HepG2 (cell line): ENCODE data around the gene CTU2. TPM values are rescaled to one million over a fixed set of nuclear protein-coding genes. Genes with fewer than 3 reads are reported as not detected.

ENCODE experiments used
- ADNP ChIP-seq: sonication (generic); formaldehyde crosslinking; IDR thresholded peaks from 2 replicates; pipeline ENCODE4 v1.4.0; 2020; ENCODE audit warnings: missing genetic modification reagents
- AKAP8 ChIP-seq: sonication (generic); formaldehyde crosslinking; IDR thresholded peaks from 2 replicates; pipeline ENCODE4 v1.5.1; 2020; ENCODE audit warnings: mild to moderate bottlenecking, missing genetic modification reagents
- ARID5B ChIP-seq: IDR thresholded peaks from 2 replicates; pipeline ENCODE4 v1.4.0; 2020; ENCODE audit warnings: mild to moderate bottlenecking, missing genetic modification reagents
- ATAD3A ChIP-seq: sonication (generic); formaldehyde crosslinking; IDR thresholded peaks from 2 replicates; pipeline ENCODE4 v1.4.0; 2020; ENCODE audit warnings: missing genetic modification reagents
- CCAR2 ChIP-seq: fragments of 200-400 bp; formaldehyde crosslinking; optimal IDR thresholded peaks from 2 replicates; pipeline ENCODE3; 2018; ENCODE audit warnings: low read depth, mild to moderate bottlenecking, low read length, moderate library complexity
- EED ChIP-seq: sonication (generic); formaldehyde crosslinking; IDR thresholded peaks from 2 replicates; pipeline ENCODE4 v1.5.0; 2020; ENCODE audit warnings: mild to moderate bottlenecking, missing genetic modification reagents
- ELF3 ChIP-seq: IDR thresholded peaks from 2 replicates; pipeline ENCODE4 v1.6.1; 2016; ENCODE audit warnings: missing genetic modification reagents, missing compliant biosample characterization
- FOXA3 ChIP-seq: IDR thresholded peaks from 2 replicates; pipeline ENCODE4 v1.6.1; 2016; ENCODE audit warnings: missing genetic modification reagents, missing compliant biosample characterization
- GABPB1 ChIP-seq: IDR thresholded peaks from 2 replicates; pipeline ENCODE4 v1.6.1; 2016; ENCODE audit warnings: mild to moderate bottlenecking, missing genetic modification reagents, moderate library complexity, missing compliant biosample characterization
- HNRNPL ChIP-seq: fragments of 200-400 bp; formaldehyde crosslinking; IDR thresholded peaks from 2 replicates; pipeline ENCODE4 v1.6.1; 2017; ENCODE audit warnings: mild to moderate bottlenecking, low read depth, low read length
- HNRNPLL ChIP-seq: fragments of 200-400 bp; formaldehyde crosslinking; IDR thresholded peaks from 2 replicates; pipeline ENCODE4 v1.6.1; 2017; ENCODE audit warnings: mild to moderate bottlenecking, low read depth, low read length; ENCODE audit not compliant: poor library complexity, severe bottlenecking
- JUNB ChIP-seq: sonication (generic); formaldehyde crosslinking; IDR thresholded peaks from 2 replicates; pipeline ENCODE4 v1.8.0; 2022; ENCODE audit warnings: missing genetic modification reagents, mild to moderate bottlenecking, borderline replicate concordance
- KAT8 ChIP-seq: IDR thresholded peaks from 2 replicates; pipeline ENCODE4 v1.6.1; 2016; ENCODE audit warnings: missing genetic modification reagents, missing compliant biosample characterization
- KLF16 ChIP-seq, 2 experiments: sonication (generic) in 1 of 2; formaldehyde crosslinking in 1 of 2; IDR thresholded peaks; 2 replicates each; pipeline versions ENCODE4 v1.6.1 to v1.8.0; 2016 to 2023; ENCODE audit warnings: missing genetic modification reagents in 2 of 2, missing compliant biosample characterization in 1 of 2
- MXD1 ChIP-seq: sonication (generic); formaldehyde crosslinking; IDR thresholded peaks from 2 replicates; pipeline ENCODE4 v1.4.0; 2020; ENCODE audit warnings: mild to moderate bottlenecking, missing genetic modification reagents
- RFX3 ChIP-seq: IDR thresholded peaks from 2 replicates; pipeline ENCODE4 v1.6.1; 2016; ENCODE audit warnings: missing biosample characterization, missing genetic modification reagents
- SMARCC2 ChIP-seq: fragments of 450-650 bp; IDR thresholded peaks from 2 replicates; pipeline ENCODE4 v1.6.1; 2017; ENCODE audit warnings: antibody characterized with exemption, mild to moderate bottlenecking
- SRF ChIP-seq: IDR thresholded peaks from 2 replicates; pipeline ENCODE4 v1.6.1; 2011; ENCODE audit warnings: mild to moderate bottlenecking, low read depth, low read length, moderate library complexity
- TRIM24 ChIP-seq: sonication (generic); formaldehyde crosslinking; IDR thresholded peaks from 2 replicates; pipeline ENCODE4 v1.8.0; 2022; ENCODE audit warnings: mild to moderate bottlenecking, missing genetic modification reagents
- ZMAT3 ChIP-seq: sonication (generic); formaldehyde crosslinking; conservative IDR thresholded peaks from 2 replicates; pipeline ENCODE4 v1.7.0; 2021; ENCODE audit warnings: missing genetic modification reagents
- ZNF138 ChIP-seq: sonication (generic); formaldehyde crosslinking; IDR thresholded peaks from 2 replicates; pipeline ENCODE4 v1.5.0; 2020; ENCODE audit warnings: mild to moderate bottlenecking, low read depth, missing genetic modification reagents
- ZNF674 ChIP-seq: sonication (generic); formaldehyde crosslinking; IDR thresholded peaks from 2 replicates; pipeline ENCODE4 v1.5.0; 2020; ENCODE audit warnings: low read depth, mild to moderate bottlenecking, missing genetic modification reagents
- ZNF737 ChIP-seq: sonication (generic); formaldehyde crosslinking; IDR thresholded peaks from 2 replicates; pipeline ENCODE4 v1.5.0; 2020; ENCODE audit warnings: missing genetic modification reagents, mild to moderate bottlenecking, borderline replicate concordance
- polyA plus RNA-seq, 8 experiments: library from polyadenylated mRNA; depleted of rRNA in 3 of 8; stranded (reverse) in 7 of 8; unstranded in 1 of 8; fragments of >200 nt; fragmentation: Illumina TruSeq in 4 of 8; extraction: Trizol in 4 of 8; gene quantifications; 2 replicates each; pipeline versions ENCODE4 v1.2.1 to v1.2.3, GENCODE V29; 2011 to 2016; ENCODE audit warnings: low read depth in 4 of 8, missing spikeins in 1 of 8, mixed read lengths in 1 of 8; ENCODE audit not compliant: insufficient read depth in 1 of 8
- total RNA-seq, 5 experiments: library from RNA; depleted of rRNA; stranded (reverse); fragments of >200 nt; fragmentation: Illumina TruSeq; extraction: Trizol; gene quantifications; 2 replicates each; pipeline ENCODE4 v1.2.3, GENCODE V29; 2016; ENCODE audit warnings: low read depth in 1 of 5
- TF ChIP-seq, protein P1 (sequence below): IDR thresholded peaks from 2 replicates; pipeline ENCODE4 v1.6.1; 2016; ENCODE audit warnings: missing genetic modification reagents, missing compliant biosample characterization
- TF ChIP-seq, protein P2 (sequence below): sonication (generic); formaldehyde crosslinking; IDR thresholded peaks from 2 replicates; pipeline ENCODE4 v1.9.0; 2022; ENCODE audit warnings: missing genetic modification reagents, mild to moderate bottlenecking, borderline replicate concordance

The CTU2 gene
- total and polyA plus RNA-seq, 2 of the 13 experiments (the other 11 are each of a cell fraction or from before 2014, with no cell fraction given), result 13.3 to 21.9 TPM

DNA sequence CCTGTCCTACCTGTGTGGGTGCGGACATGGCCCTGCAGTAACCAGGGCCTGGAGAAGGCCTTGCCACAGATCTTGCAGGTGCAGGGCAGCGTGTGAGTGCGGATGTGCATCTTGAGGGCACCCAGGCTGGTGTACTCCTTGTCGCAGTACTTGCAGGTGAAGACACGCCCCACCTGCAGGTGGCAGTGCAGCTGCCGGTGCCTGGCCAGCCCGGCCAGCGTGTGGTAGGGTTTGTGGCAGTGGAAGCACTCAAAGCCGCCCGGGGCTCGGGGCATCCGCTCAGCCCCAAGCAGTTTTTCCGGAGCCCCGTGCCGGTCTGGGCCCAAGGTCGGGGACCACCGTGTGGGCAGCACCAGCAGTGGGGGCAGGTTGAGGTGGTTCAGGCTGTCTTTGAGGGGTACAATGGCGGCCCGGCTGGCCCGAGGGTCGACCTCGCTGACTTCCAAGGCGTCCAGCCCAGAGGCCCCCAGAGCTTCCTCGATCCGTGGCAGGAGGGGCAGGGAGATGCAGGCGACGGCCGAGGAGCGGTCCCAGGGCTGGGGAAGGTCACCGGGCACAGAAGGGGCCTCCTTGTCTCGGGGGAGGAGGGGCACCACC, 25.1 kb upstream of the CTU2 start (continued):
- TF ChIP-seq ADNP (CRISPR knock-in tag) (no peak), SMARCC2 (no peak), ARID5B (CRISPR knock-in tag) (no peak), EED (CRISPR knock-in tag) (0 out of 2 replicates have a peak, but pooled peaks have one; percentile 21), ELF3 (0 out of 2 replicates have a peak, but pooled peaks have one; percentile 27), ZMAT3 (CRISPR knock-in tag) (no peak), ZNF737 (CRISPR knock-in tag) (no peak), KLF16 (CRISPR knock-in tag; IDR thresholded peaks at IDR 0.05) (peak in 1 of 2 experiments; percentile 32; a peak in 1 of 4 replicates), JUNB (CRISPR knock-in tag) (no peak), FOXA3 (CRISPR knock-in tag) (peak; percentile 33; the same call in 1 of the 2 replicates), GABPB1 (CRISPR knock-in tag) (peak; percentile 60; the same call in 1 of the 2 replicates), ZNF138 (CRISPR knock-in tag) (no peak), AKAP8 (CRISPR knock-in tag) (peak; percentile 50; the same call in 1 of the 2 replicates), HNRNPL (peak; percentile 78), KAT8 (0 out of 2 replicates have a peak, but pooled peaks have one; percentile 21), SRF (no peak), MXD1 (CRISPR knock-in tag) (peak; percentile 57; the same call in 1 of the 2 replicates), ZNF674 (CRISPR knock-in tag) (no peak), TRIM24 (CRISPR knock-in tag) (0 out of 2 replicates have a peak, but pooled peaks have one; percentile 55), ATAD3A (CRISPR knock-in tag) (no peak), RFX3 (no peak), CCAR2 (no peak), HNRNPLL (peak; percentile 21)
- TF ChIP-seq, protein P1, sequence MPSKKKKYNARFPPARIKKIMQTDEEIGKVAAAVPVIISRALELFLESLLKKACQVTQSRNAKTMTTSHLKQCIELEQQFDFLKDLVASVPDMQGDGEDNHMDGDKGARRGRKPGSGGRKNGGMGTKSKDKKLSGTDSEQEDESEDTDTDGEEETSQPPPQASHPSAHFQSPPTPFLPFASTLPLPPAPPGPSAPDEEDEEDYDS (CRISPR knock-in tag), result peak; percentile 36; the same call in 1 of the 2 replicates
- TF ChIP-seq, protein P2, sequence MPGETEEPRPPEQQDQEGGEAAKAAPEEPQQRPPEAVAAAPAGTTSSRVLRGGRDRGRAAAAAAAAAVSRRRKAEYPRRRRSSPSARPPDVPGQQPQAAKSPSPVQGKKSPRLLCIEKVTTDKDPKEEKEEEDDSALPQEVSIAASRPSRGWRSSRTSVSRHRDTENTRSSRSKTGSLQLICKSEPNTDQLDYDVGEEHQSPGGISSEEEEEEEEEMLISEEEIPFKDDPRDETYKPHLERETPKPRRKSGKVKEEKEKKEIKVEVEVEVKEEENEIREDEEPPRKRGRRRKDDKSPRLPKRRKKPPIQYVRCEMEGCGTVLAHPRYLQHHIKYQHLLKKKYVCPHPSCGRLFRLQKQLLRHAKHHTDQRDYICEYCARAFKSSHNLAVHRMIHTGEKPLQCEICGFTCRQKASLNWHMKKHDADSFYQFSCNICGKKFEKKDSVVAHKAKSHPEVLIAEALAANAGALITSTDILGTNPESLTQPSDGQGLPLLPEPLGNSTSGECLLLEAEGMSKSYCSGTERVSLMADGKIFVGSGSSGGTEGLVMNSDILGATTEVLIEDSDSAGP (CRISPR knock-in tag), result peak; percentile 57; the same call in 1 of the 2 replicates
